ENCODE results near the gene MNX1.

Gene MNX1

DNA sequence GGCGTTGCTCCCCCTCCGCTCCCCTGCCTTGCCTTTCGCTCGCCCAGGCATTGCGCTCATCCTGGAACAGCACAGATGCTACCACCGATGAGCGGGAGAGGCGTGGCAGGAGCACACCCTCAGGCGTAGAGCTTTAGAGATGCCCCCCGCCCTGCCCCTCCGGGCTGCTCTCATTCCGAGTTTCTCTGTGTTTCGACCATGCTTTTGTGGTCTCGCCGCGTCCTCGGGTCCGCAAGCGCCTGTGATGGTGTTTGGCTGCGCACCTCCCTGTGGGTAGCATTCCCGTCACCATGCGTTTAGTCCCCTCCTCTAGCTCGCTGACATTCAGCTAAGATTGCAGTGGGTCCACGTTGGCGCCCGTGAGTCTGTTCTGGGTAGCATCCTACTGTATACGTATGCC, 42.3 kb downstream of the MNX1 start:
- DNase-seq (ENCODE audit: low read depth), result no peak

DNA sequence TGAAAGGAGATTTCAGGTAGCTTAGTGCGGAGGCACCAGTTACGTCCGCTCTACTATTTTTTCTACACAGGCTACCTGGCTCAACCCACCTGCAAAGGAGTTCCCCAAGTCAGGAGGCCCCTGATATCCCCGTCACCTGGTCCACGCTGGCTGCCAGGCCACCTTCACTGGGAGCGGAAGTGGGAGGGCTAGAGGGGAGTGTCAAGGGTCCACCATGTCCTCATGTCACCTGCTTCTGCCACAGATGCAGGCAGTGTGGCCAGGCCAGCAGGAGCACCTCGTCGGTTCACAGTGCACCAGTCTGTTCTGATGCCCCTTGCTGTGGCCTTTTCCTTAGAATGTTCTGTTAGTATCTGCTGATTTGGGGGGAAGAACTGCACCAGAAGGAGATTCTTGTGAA, 44.1 kb downstream of the MNX1 start:
- no peak for DNase-seq (ENCODE audit: low read depth)

- no peak for DNase-seq (ENCODE audit: low read depth)
These were observed 45.5 kb downstream of the MNX1 start for GRCh38 chr7:156964971-156965370.

DNA sequence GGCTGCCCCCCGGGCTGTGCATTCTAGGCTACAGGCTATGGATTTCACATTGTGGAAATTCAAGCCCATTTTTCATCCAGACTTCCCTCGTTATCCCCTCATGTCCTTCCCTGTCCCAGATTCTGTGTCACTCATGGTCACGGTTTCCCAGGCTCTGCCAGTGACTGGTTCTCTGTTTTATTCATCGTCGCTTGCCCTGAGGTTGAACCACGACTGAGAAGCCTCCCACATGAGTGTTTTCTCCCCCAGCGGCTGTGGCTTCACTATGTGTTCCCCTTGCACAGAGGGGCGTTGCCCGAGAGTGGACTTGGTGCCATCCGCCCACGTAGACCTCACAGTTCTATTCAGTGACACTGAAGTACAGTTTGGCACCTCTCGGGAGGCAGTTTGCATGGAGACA, 47.0 kb downstream of the MNX1 start:
- DNase-seq (ENCODE audit: low read depth), result no peak

- DNase-seq (ENCODE audit: low read depth), result no peak
These were observed 47.6 kb downstream of the MNX1 start for GRCh38 chr7:156962897-156963296.

DNA sequence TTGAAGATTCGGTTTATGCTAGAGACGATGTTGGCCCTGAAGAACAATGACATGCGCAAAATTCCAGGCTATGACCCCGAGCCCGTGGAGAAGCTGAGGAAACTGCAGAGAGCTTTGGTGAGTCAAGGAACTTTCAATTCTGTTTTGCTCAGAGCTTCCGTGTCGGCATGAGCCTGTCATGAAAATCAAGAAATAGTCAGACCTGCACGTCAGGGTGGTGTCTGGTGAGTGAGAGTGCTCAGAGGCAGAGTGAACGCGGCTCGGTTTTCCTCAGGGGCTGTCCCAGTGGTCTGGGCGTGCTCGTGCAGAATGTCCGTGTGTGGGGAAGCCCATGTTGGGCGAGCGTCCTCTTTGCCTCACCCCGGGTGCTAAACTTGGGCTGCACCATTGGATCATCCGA, 48.3 kb downstream of the MNX1 start:
- DNase-seq (ENCODE audit: low read depth), result no peak

GRCh38 chr7:156956727-156957126, 53.7 kb downstream of the MNX1 start:
- DNase-seq (ENCODE audit: low read depth), result no peak

DNA sequence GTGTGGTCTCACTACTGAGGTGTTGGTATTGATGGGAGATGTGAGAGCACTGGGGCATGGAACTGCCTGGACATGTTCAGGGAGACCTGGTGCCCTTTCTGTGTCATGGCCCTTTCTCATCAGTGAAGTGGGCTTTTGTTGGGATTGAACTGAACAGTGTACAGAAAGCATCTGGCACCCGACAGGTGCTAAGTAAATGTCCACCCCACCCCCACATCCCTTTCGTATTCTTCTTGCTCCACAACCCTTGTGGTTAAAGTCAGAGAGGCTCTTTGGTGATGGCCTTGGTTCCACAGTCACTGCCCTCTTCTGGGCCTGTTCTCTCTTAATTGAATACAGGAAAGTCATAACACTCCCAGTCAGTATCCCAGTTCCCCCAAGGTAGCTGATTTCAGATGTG, 55.5 kb downstream of the MNX1 start:
- no peak for DNase-seq (ENCODE audit: low read depth)
